ENCODE results near the gene WWOX.

DNA sequence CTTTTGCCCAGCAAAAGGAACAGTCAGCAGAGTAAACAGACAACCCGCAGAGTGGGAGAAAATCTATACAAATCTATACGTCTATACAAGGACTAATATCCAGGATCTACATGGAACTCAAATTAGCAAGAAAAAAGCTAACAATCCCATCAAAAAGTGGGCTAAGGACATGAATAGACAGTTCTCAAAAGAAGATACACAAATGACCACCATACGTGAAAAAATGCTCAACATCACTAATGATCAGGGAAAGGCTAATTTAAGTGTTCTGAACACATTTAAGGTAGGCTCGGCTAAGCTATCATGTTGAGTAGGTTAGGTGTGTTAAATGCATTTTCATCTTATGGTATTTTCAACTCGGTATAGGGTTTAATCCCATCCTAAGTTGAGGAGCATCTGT, 598.0 kb downstream of the WWOX start:
- TF ChIP-seq CTCF (IDR thresholded peaks at IDR 0.05; ENCODE audit: low read depth, low read length) (no peak), POLR2A (IDR thresholded peaks at IDR 0.05; ENCODE audit: extremely low read depth, insufficient read length) (no peak), MYC (IDR thresholded peaks at IDR 0.05; ENCODE audit: low read depth, low read length) (no peak)
- TF ChIP-seq, protein P1, sequence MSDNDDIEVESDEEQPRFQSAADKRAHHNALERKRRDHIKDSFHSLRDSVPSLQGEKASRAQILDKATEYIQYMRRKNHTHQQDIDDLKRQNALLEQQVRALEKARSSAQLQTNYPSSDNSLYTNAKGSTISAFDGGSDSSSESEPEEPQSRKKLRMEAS (IDR thresholded peaks at IDR 0.05; ENCODE audit: low read depth, low read length) = no peak

All from NB4 (cell line).